GM19023 (cell line): Measurements from ENCODE around the gene ITGB7.

Experiments used
- ATAC-seq: cut with Tn5 transposase; IDR thresholded peaks from one replicate; pipeline ENCODE4 v1.9.1; 2021; ENCODE audit warnings: mild to moderate bottlenecking, moderate library complexity; ENCODE audit not compliant: unreplicated experiment

The ITGB7 gene

DNA sequence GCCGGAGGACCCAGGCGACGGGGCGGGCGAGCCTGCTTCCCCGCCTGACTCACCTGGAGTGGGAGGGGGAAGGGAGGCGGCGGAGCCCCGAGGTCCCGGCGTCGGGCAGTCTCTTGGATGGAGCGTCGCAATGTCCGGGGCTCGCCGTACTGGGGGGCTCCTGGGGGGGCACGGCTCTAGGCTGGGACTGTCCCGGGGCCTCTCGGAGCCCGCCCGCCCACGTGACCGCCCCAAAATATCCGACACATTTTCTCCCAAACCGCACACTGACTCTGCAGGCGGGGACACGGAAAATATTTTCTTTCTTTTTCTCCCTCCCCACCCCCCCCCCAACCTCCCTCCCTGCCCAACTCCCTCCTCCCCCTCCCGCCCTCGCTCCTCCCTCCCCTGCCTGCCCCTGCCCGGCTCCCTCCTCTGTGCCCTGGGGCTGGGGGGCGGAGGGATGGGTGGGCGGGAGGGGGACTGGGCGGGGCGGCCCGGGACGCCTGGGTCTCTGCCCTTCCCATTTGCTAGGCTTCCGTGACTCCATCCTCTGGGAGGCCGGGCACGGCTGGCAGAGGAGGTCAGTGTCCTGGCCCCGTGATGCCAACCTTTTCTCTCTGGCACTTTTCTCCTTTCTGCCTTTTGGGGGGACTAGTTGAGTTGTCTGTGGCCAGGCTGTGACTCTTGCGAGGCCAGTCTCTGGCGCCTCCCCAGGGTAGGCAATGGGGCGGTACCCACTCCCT lies 25.0 kb upstream of the ITGB7 start, which contains the start of gene RARG:
Gene RARG, minus strand, starts transcription at position 289 of the 725 bp plus-strand sequence. CDS start 4,664 bp downstream, outside the sequence.
- no peak for ATAC-seq

GRCh38 chr12:53231671-53231920 lies 24.5 kb upstream of the ITGB7 start:
- ATAC-seq, result no peak

GRCh38 chr12:53230108-53230845 lies 23.2 kb upstream of the ITGB7 start:
- ATAC-seq, result no peak

DNA sequence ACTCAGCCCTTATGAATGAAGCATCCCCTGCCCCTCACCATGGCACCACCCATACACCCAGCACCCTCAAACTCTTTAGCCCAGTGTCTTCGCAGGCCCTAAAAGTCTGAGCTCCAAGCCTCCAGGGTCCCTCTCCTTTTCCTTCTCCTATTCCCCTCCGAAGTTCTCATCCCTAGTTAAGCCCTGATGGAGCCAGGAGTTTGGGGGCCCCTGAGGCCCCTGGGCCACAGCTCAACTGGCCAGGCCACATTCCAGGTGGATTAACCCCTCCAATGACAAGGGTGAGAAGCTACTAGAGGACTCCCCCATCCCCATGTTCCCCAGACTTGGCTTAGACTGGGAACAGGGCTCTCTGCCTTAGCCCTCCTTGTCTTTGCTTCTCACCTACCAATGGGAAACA lies 22.4 kb upstream of the ITGB7 start:
- no peak for ATAC-seq

GRCh38 chr12:53227836-53228235 lies 20.8 kb upstream of the ITGB7 start:
- no peak for ATAC-seq

- no peak for ATAC-seq
Measured at GRCh38 chr12:53227341-53227740, 20.3 kb upstream of the ITGB7 start.

DNA sequence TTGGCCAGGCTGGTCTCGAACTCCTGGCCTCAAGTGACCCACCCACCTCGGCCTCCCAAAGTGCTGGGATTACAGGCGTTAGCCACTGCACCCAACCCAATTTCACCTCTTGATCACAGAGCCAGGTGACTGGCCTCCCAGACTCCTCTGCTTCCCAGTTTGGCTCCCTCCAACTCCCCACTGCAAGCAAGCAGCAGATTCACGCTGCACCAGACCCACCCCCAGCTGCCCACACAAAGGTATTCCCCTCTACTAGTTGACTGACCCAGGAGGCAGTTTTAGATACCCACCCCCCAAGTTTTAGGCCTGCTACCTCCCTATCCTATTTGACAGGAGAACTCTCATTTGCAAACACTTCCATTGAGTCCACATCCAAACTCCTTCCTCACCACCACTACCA lies 19.8 kb upstream of the ITGB7 start:
- no peak for ATAC-seq

DNA sequence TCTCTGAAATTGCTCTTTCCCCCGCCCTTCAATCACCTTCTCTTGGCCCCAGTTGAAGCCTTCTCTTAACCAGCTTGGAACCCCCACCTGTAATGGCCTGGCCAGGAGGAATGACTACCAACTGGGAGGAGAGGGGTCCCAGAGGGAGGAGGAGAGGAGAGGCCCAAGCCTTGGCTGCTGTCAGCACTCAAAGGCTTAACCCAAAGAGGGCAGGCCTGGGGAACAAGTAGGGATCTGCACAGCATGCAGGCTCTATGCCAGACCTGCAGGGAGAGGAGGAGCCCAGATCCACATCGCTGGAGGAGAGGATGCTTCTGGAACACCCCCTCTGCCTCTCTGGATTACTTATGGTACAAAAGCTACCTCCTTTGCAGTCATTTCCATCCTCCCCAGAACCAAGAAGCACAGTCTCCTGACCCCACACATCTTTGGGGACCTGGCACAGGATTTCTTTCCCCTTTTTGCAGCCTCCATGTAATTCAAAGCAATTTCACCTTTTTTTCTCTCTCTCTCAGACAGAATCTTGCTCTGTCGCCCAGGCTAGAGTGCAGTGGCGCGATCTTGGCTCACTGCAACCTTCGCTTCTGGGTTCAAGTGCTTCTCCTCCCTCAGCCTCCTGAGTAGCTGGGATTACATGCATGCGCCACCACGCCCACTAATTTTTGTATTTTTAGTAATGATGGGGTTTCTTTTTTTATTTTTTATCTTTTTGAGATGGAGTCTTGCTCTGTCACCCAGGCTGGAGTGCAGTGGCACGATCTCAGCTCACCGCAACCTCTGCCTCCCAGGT lies 18.8 kb upstream of the ITGB7 start:
- ATAC-seq, result no peak

DNA sequence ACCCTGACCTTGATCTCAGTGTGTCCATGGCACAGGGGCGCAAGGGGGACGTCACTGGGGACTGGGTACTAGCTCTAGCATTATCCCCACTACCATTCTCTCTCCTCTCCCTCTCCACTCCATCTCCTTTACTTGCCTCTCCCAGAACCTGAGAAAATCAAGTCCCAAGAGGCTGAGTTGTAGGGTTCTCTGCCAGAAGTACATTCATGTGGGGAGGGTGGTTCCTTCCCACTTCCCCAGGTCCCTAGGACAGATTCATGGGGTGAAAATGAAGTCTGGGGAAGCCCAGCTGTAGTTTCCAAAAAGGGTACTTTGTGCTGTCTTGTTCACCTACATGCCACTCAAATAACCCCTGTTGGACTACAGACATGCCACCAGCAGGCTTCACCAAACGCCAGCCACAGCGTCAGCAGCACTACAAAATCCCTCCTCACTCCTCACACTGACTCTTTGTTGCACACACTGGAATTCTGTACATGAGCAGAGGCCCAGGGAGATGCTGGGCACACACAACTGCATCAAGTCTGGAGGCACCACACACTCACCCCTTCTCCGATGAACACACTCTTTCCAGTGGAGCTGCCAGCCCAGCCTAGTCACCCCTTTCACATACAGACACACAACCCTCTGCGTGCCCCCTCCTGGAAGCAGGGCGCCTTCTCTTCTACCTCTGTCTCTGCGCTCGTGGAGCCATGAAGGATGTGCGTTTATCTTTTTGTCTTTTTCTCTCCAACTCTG lies 18.0 kb upstream of the ITGB7 start:
- no peak for ATAC-seq

- ATAC-seq, result no peak
Measured at GRCh38 chr12:53224061-53224896, 17.2 kb upstream of the ITGB7 start.

DNA sequence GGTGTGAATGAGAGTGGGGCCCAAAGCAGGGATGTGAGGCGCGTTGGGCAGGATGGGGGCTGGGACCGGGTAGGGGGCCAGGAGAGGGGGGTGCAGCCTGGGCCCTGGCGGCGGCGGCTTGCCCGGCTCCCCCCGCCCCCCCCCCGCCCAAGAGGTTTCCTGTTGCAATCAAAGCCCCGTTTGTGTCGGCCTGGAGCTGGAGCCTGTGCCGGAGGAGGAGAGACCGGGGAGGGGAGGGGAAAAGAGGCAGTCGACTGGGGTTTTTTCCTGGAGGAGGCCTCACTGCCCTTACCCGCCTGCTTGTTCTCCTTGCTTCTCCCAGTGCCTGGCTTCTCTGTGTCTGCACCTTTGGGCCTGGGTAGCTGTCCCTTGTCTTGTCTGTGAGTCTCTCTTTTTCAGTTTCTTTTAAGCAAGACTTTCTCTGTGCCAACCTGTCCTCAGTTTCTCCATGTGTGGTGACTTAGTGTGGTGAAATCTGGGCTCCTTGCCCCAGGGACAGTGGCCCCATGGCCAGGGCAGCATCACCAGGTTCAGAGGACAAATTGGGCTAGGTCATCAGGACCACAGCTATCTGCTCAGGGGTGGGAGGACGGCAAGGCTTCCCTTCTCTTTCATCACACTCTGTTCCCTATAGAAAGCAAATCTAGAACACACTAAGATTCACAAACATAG lies 16.5 kb upstream of the ITGB7 start:
- ATAC-seq, result no peak

DNA sequence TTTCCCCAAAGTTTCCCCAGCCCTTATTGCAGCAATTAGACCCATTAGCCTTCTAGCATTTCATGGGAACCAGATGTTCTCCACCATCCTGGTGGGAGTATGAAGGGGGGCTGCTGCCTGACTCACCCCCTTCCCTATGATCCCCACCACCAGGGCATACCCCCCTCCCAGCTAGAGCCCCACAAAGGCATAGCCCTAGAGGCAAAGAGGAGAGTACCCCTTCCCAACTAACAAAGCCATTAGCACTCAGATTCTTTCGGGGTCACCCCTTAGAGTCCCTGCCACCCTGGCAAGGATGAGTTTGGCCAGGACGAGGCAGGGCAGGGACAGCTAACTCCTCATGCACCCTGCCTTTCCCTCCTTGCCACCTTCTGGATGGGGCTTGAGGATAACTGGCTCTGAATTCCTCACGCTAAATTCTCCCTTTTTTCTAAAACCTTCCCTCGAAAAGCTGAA lies 15.8 kb upstream of the ITGB7 start:
- ATAC-seq, result no peak

GRCh38 chr12:53222170-53222721 lies 15.2 kb upstream of the ITGB7 start:
- ATAC-seq, result no peak

GRCh38 chr12:53221203-53222080 lies 14.4 kb upstream of the ITGB7 start:
- ATAC-seq, result no peak

DNA sequence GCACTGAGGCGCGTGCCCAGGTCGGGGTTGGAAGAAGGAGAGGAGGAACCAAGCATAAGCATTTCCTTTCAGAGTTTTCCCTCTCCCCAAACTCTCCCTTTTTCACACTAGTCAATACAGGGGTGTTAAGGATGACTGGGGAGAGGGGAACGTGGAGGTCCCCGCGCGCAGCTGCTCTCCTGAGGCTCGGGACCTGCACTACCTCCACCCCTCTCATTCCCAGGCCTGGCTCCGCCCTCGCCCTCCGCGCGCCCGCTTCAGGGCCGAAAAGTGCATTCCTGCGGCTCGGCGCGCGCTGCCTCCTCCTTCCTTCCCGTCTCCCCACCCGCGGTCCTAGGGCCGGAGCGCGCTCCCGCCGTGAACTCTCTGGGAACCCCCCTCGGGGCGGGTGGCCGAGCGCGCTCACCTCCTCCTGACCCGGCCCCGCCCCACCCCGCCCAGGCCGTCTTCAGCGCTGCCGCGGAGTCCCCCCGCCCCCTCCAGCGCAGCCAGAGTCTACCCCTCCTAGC lies 13.7 kb upstream of the ITGB7 start:
- ATAC-seq, result peak; percentile 60

- ATAC-seq, result peak; percentile 45
Measured at GRCh38 chr12:53219956-53220693, 13.1 kb upstream of the ITGB7 start.

GRCh38 chr12:53219292-53219955 lies 12.4 kb upstream of the ITGB7 start:
- peak; percentile 12 for ATAC-seq
